ENCODE data around the gene DBP.

The DBP gene

GRCh38 chr19:48606463-48607358, 30.5 kb downstream of the DBP start, which contains the start of gene SPACA4:
Gene SPACA4, plus strand, starts transcription at chr19:48606742. Its CDS starts 237 bp downstream, at chr19:48606979.
- no peak for DNase-seq

- no peak for DNase-seq
Measured at GRCh38 chr19:48603850-48604249, 33.3 kb downstream of the DBP start.

GRCh38 chr19:48603449-48603848, 33.7 kb downstream of the DBP start:
- DNase-seq, result no peak

GRCh38 chr19:48603001-48603400, 34.2 kb downstream of the DBP start:
- DNase-seq, result no peak

- no peak for DNase-seq
Measured at GRCh38 chr19:48600679-48601417, 36.3 kb downstream of the DBP start.

GRCh38 chr19:48598996-48599700, 38.0 kb downstream of the DBP start:
- no peak for DNase-seq

- no peak for DNase-seq
Measured at GRCh38 chr19:48596679-48597465, 40.3 kb downstream of the DBP start.

GRCh38 chr19:48596237-48596636, 40.9 kb downstream of the DBP start:
- DNase-seq, result no peak

- DNase-seq, result no peak
Measured at GRCh38 chr19:48595833-48596232, 41.3 kb downstream of the DBP start.

GRCh38 chr19:48595171-48595570, 42.0 kb downstream of the DBP start:
- DNase-seq, result no peak

GRCh38 chr19:48591021-48591420, 46.2 kb downstream of the DBP start:
- no peak for DNase-seq

- DNase-seq, result peak; percentile 81
Measured at GRCh38 chr19:48588670-48589401, 48.3 kb downstream of the DBP start.

- no peak for DNase-seq
Measured at GRCh38 chr19:48587387-48587786, 49.8 kb downstream of the DBP start.

GRCh38 chr19:48582168-48582567, 55.0 kb downstream of the DBP start:
- no peak for DNase-seq
